ENCODE data around the gene KCNS3.

KCNS3 gene

GRCh38 chr2:17901246-17901645 lies 22.8 kb downstream of the KCNS3 start:
- H3K4me3 ChIP-seq (ENCODE audit: low read length) = no peak overlapping the region
- TF ChIP-seq ZNF274 (IDR thresholded peaks at IDR 0.05; ENCODE audit: low read depth, low read length) = no peak

- TF ChIP-seq ZNF274 (IDR thresholded peaks at IDR 0.05; ENCODE audit: low read depth, low read length) = no peak
- no peak overlapping the region for H3K4me3 ChIP-seq (ENCODE audit: low read length)
These were observed 32.5 kb downstream of the KCNS3 start for GRCh38 chr2:17910980-17911379.

- no peak overlapping the region for H3K4me3 ChIP-seq (ENCODE audit: low read length)
- TF ChIP-seq ZNF274 (IDR thresholded peaks at IDR 0.05; ENCODE audit: low read depth, low read length) = no peak
These were observed 33.2 kb downstream of the KCNS3 start for GRCh38 chr2:17911491-17912260.

- TF ChIP-seq ZNF274 (IDR thresholded peaks at IDR 0.05; ENCODE audit: low read depth, low read length) = no peak
- H3K4me3 ChIP-seq (ENCODE audit: low read length) = no peak overlapping the region
These were observed 33.8 kb downstream of the KCNS3 start for GRCh38 chr2:17912266-17912691.

DNA sequence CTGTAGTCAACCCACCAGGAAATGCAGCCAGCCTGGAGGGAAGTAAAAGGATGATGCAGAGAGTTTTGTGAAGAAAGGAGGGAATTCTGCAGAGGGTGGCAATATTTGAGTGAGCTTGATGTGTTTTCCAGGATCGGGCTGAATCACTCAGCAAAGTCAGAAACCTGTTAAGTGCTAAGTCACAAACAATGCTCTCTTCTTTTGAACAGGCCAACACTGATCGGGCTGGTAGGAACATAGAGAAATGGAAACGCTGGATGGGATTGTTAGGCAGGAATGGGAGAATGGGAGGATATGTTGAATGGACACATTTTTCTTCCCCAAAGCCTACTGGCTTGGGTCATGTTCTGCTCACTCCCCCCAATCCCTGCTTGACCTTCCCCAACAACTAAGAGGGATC lies 36.6 kb downstream of the KCNS3 start:
- H3K4me3 ChIP-seq (ENCODE audit: low read length) = no peak overlapping the region
- no peak for TF ChIP-seq ZNF274 (IDR thresholded peaks at IDR 0.05; ENCODE audit: low read depth, low read length)

- H3K4me3 ChIP-seq (ENCODE audit: low read length) = no peak overlapping the region
- TF ChIP-seq ZNF274 (IDR thresholded peaks at IDR 0.05; ENCODE audit: low read depth, low read length) = no peak
These were observed 37.5 kb downstream of the KCNS3 start for GRCh38 chr2:17915811-17916518.

DNA sequence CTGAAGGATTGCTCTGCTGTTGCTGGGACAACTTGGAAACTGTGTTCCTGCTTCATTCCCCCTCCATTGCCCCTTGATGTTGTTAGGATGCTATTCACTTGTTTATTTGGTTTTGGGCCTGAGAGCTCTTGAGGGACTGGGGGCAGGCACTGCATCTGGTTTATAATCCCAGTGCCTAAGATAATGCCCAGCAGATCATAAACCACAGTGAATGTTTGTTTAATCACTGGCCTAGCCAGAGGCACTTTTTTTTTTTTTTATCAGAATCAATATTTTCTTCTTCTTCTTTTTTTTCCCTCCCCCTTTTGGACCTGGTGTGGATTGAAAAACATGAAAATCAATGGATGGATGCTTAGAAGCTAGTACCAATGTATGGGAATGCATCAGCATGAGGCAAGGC lies 38.1 kb downstream of the KCNS3 start:
- no peak for TF ChIP-seq ZNF274 (IDR thresholded peaks at IDR 0.05; ENCODE audit: low read depth, low read length)
- H3K4me3 ChIP-seq (ENCODE audit: low read length) = no peak overlapping the region

GRCh38 chr2:17918789-17919188 lies 40.3 kb downstream of the KCNS3 start:
- no peak overlapping the region for H3K4me3 ChIP-seq (ENCODE audit: low read length)
- no peak for TF ChIP-seq ZNF274 (IDR thresholded peaks at IDR 0.05; ENCODE audit: low read depth, low read length)

DNA sequence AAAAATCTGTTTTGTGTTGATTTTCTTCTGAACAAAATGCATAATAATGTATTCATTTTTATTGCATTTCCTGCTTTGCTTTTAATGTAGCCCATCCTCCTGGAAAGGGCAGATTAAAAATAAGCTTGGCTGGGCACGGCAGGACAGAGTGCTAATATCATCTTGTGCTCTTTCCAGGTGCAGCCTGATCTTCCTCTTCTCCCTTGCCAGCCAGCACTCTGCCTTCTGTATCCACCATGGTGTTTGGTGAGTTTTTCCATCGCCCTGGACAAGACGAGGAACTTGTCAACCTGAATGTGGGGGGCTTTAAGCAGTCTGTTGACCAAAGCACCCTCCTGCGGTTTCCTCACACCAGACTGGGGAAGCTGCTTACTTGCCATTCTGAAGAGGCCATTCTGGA lies 52.3 kb downstream of the KCNS3 start:
- H3K4me3 ChIP-seq (ENCODE audit: low read length) = no peak overlapping the region
- no peak for TF ChIP-seq ZNF274 (IDR thresholded peaks at IDR 0.05; ENCODE audit: low read depth, low read length)

GRCh38 chr2:17933256-17933655 lies 54.8 kb downstream of the KCNS3 start:
- TF ChIP-seq ZNF274 (IDR thresholded peaks at IDR 0.05; ENCODE audit: low read depth, low read length) = no peak
- no peak overlapping the region for H3K4me3 ChIP-seq (ENCODE audit: low read length)

DNA sequence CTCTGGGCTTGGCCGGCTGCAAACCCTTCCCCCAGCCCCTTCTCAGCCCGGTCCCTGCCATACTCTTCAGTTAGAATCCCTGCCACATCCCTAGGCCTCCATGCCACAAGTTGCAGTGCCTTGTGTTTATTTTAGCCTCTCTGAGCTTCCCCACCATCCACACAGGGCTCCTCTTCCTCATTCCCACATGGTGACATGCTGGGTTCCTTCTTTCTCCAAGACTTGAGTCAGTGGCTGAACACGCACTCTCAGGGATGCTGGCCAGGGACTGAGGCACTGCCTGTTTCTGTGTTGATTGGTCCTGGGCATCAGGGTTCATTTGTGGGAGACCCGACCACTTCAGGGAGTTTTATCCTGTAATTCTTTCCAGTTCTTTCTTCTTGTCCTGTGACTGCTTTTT lies 56.3 kb downstream of the KCNS3 start:
- H3K4me3 ChIP-seq (ENCODE audit: low read length) = no peak overlapping the region
- TF ChIP-seq ZNF274 (IDR thresholded peaks at IDR 0.05; ENCODE audit: low read depth, low read length) = no peak

GRCh38 chr2:17935242-17935885 lies 56.9 kb downstream of the KCNS3 start:
- TF ChIP-seq ZNF274 (IDR thresholded peaks at IDR 0.05; ENCODE audit: low read depth, low read length) = no peak
- H3K4me3 ChIP-seq (ENCODE audit: low read length) = no peak overlapping the region

- TF ChIP-seq ZNF274 (IDR thresholded peaks at IDR 0.05; ENCODE audit: low read depth, low read length) = no peak
- H3K4me3 ChIP-seq (ENCODE audit: low read length) = no peak overlapping the region
These were observed 58.1 kb downstream of the KCNS3 start for GRCh38 chr2:17936599-17936998.

DNA sequence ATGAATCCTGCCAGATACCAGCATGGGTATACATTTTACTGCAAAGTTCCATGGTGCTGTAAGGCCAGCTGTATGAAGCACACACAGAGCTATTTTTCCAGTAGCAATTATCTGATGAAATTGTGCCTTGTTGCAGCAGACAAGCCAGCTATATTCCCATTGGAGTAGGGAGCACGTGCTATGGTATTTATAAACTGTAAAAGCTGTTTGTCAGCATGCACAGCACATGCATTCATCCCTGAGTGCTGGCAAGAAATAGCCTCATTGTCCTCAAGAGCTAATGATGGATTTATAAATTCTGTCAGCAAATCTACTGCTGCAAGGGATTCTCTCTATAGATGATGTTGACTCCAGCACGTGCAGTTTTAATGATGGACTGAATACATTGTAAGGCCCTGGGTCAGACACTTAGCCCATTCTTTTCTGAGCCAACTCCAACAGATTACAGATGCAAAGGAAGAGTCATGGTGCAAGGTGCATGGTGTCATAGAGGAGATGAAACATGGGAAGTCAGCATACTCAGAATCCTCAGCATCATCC lies 61.7 kb downstream of the KCNS3 start:
- no peak overlapping the region for H3K4me3 ChIP-seq (ENCODE audit: low read length)
- no peak for TF ChIP-seq ZNF274 (IDR thresholded peaks at IDR 0.05; ENCODE audit: low read depth, low read length)

DNA sequence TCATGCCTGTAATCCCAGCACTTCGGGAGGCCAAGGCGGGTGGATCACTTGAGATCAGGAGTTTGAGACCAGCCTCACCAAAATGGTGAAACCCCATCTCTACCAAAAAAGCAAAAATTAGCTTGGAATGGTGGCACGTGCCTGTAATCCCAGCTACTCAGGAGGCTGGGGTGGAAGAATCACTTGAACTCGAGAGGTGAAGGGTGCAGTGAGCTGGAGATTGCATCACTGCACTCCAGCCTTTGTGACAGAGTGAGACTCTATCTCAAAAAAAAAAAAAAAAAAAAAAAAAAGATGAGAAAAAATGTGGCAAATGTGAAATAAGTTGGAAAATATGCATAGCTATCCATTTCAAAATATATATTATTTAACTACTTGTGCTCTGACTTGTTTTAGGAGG lies 65.0 kb downstream of the KCNS3 start:
- no peak for TF ChIP-seq ZNF274 (IDR thresholded peaks at IDR 0.05; ENCODE audit: low read depth, low read length)
- no peak overlapping the region for H3K4me3 ChIP-seq (ENCODE audit: low read length)

All from GM08714 (cell line).